ENCODE results near the gene FLT3LG. TPM values are rescaled to one million over a fixed set of nuclear protein-coding genes. Genes with fewer than 3 reads are reported as not detected.

Gene FLT3LG
- total RNA-seq, 1 experiment from 2014 or later = 0.18 TPM

DNA sequence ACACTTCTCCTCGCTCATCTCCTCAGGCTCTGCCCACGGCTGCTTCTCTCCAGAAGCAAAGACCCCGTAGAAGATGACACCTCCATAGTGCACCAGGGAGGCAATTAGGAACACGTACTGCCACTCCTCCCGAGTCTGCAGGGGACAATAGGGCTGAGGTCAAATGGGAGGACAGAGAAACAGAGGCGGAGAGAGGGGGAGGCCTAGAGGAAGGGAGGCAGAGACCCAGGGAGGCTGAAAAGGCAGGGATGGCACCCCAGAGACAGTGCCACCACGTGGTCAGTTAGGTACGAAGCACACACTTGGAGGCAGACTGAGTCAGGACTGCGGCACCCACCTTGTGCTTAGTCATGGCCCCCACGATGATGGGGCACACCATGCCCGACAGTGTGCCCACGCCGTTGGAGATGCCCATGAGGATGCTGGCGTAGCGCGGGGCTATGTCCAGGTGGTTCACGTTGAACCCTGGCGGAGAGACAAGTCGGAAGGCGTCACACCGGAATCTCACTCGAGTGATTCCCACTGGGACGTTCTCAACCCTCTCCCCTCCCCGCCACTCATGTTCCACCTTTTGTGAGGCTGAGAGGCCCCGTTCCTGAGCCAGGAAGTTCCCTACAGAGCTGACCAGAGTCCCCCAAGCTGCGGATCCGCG lies 43.2 kb upstream of the FLT3LG start:
- POLR2A ChIA-PET (ENCODE audit: unreplicated experiment) = no interaction called here
- H3F3A ChIP-seq (ENCODE audit: low read length, unreplicated experiment) = no peaks in the 10 kb centered on the region
- H3K27ac ChIP-seq (ENCODE audit: low read length) = no peak overlapping the region
- no peaks in the 10 kb centered on the region for H3K9me2 ChIP-seq (replicated peaks; ENCODE audit: low read length)
- intact Hi-C loops (cut with micrococcal nuclease) = no loop called here
- H3K4me2 ChIP-seq (ENCODE audit: low read length) = no peak overlapping the region
- CTCF ChIA-PET = no interaction called here
- no peaks in the 10 kb centered on the region for H3K36me3 ChIP-seq (ENCODE audit: low read depth, low read length)
- H3K9me3 ChIP-seq (ENCODE audit: low read length) = no peaks in the 10 kb centered on the region
- H3K4me1 ChIP-seq (ENCODE audit: insufficient read depth, low read length) = 0 out of 2 replicates have a peak, but pooled peaks cover 8% of the 10 kb centered on the region
- peaks cover 31% of the 10 kb centered on the region for H3K27me3 ChIP-seq (ENCODE audit: low read length)
- ATAC-seq (no peak), DNase-seq (no peak)
- no TSS peak for BruUV-seq (replicated peaks)
- no peak overlapping the region for H3K4me3 ChIP-seq (ENCODE audit: low read length)
- no peak overlapping the region for H3K9ac ChIP-seq (ENCODE audit: low read length)
- no peaks in the 10 kb centered on the region for H3K79me2 ChIP-seq (ENCODE audit: low read length)
- TF ChIP-seq, protein P1, sequence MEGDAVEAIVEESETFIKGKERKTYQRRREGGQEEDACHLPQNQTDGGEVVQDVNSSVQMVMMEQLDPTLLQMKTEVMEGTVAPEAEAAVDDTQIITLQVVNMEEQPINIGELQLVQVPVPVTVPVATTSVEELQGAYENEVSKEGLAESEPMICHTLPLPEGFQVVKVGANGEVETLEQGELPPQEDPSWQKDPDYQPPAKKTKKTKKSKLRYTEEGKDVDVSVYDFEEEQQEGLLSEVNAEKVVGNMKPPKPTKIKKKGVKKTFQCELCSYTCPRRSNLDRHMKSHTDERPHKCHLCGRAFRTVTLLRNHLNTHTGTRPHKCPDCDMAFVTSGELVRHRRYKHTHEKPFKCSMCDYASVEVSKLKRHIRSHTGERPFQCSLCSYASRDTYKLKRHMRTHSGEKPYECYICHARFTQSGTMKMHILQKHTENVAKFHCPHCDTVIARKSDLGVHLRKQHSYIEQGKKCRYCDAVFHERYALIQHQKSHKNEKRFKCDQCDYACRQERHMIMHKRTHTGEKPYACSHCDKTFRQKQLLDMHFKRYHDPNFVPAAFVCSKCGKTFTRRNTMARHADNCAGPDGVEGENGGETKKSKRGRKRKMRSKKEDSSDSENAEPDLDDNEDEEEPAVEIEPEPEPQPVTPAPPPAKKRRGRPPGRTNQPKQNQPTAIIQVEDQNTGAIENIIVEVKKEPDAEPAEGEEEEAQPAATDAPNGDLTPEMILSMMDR (conservative IDR thresholded peaks at IDR 0.05; ENCODE audit: low read depth, low read length) = peak; percentile 46; the same call in 1 of the 2 replicates
- TF ChIP-seq EZH2 (IDR thresholded peaks at IDR 0.05; ENCODE audit: low read length, unreplicated experiment) = no peak
- H4K20me1 ChIP-seq (ENCODE audit: low read length) = no peaks in the 10 kb centered on the region
- no peak overlapping the region for H2AFZ ChIP-seq (ENCODE audit: low read length)

DNA sequence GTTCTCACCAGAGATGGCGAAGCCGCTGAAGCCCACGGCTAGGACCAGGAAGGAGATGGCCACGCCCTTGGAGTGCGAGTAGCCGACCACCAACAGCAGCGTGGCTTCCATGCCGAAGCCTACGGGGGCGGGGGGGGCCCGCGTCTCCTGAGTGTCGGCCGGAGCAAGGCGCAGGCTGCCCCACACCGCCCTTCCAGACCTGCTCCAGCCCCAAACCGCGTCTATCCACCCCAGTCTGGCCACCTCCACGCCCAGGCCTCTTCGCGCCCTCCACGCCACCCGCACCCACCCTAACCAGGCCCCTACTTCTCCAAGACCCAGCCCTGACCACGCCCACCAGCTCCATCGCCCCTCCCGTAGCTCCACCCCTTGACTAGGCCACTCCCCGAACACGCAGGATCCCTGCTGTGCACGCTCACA lies 42.7 kb upstream of the FLT3LG start:
- no peaks in the 10 kb centered on the region for H3F3A ChIP-seq (ENCODE audit: low read length, unreplicated experiment)
- CTCF ChIA-PET = no interaction called here
- no peak for ATAC-seq
- no peak for DNase-seq
- H4K20me1 ChIP-seq (ENCODE audit: low read length) = no peaks in the 10 kb centered on the region
- H3K9me3 ChIP-seq (ENCODE audit: low read length) = no peaks in the 10 kb centered on the region
- no peak overlapping the region for H3K9ac ChIP-seq (ENCODE audit: low read length)
- H3K4me2 ChIP-seq (ENCODE audit: low read length) = no peak overlapping the region
- peaks cover 29% of the 10 kb centered on the region for H3K27me3 ChIP-seq (ENCODE audit: low read length)
- no peak overlapping the region for H3K27ac ChIP-seq (ENCODE audit: low read length)
- no peaks in the 10 kb centered on the region for H3K9me2 ChIP-seq (replicated peaks; ENCODE audit: low read length)
- TF ChIP-seq, protein P1 (conservative IDR thresholded peaks at IDR 0.05; ENCODE audit: low read depth, low read length) = no peak
- TF ChIP-seq EZH2 (IDR thresholded peaks at IDR 0.05; ENCODE audit: low read length, unreplicated experiment) = no peak
- TF ChIP-seq EZH2phosphoT487 (IDR thresholded peaks at IDR 0.05; ENCODE audit: borderline replicate concordance, low read length) = no peak
- H2AFZ ChIP-seq (ENCODE audit: low read length) = no peak overlapping the region
- intact Hi-C loops (cut with micrococcal nuclease) = no loop called here
- POLR2A ChIA-PET (ENCODE audit: unreplicated experiment) = no interaction called here
- BruUV-seq (replicated peaks) = no TSS peak
- H3K4me3 ChIP-seq (ENCODE audit: low read length) = no peak overlapping the region
- no peaks in the 10 kb centered on the region for H3K36me3 ChIP-seq (ENCODE audit: low read depth, low read length)
- 0 out of 2 replicates have a peak, but pooled peaks cover 8% of the 10 kb centered on the region for H3K4me1 ChIP-seq (ENCODE audit: insufficient read depth, low read length)
- no peaks in the 10 kb centered on the region for H3K79me2 ChIP-seq (ENCODE audit: low read length)
